Measurements from ENCODE around the gene TFAP2E.

Gene TFAP2E

GRCh38 chr1:35599411-35599810, 26.3 kb downstream of the TFAP2E start:
- no peak for DNase-seq

DNA sequence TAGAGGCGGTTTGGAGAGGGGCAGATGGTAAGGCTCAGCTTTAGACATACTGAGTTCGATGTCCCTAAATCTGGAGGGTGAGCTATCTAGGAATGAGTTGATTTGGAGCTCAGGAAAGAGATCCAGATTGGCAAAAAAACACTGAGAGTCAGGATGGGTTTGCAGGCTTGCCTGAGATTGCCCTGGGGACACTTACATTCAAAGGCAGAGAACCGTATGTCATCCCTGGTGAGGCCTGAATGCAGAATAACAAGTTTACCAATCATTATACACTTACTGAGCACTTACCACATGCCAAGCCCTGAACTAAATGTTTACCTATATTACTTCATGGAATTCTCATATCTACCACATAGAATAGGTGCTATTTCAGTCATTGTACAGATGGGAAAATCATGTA, 27.5 kb downstream of the TFAP2E start:
- no peak for DNase-seq

GRCh38 chr1:35603468-35603867, 30.4 kb downstream of the TFAP2E start:
- DNase-seq, result no peak

GRCh38 chr1:35603941-35604340, 30.8 kb downstream of the TFAP2E start:
- no peak for DNase-seq

GRCh38 chr1:35605071-35605866, 32.2 kb downstream of the TFAP2E start:
- DNase-seq, result no peak

GRCh38 chr1:35605867-35606182, 32.7 kb downstream of the TFAP2E start:
- DNase-seq, result no peak

DNA sequence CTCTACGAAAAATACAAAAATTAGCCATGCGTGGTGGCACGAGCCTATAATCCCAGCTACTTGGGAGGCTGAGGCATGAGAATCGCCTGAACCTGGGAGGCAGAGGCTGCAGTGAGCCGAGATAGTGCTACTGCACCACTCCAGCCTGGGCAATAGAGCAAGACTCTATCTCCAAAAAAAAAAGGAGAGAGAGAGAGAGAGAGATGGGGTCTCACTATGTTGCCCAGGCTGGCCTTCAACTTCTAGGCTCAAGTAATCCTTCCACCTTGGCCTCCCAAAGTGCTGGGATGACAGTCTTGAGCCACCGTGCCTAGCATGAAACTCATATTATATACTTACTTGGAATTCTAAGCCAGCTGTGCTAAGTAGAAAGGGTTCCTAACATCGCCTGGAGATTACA, 38.5 kb downstream of the TFAP2E start:
- DNase-seq, result no peak

GRCh38 chr1:35615440-35615839, 42.3 kb downstream of the TFAP2E start:
- DNase-seq, result no peak

- DNase-seq, result peak; percentile 70
Measured at GRCh38 chr1:35619237-35620121, 46.4 kb downstream of the TFAP2E start.

DNA sequence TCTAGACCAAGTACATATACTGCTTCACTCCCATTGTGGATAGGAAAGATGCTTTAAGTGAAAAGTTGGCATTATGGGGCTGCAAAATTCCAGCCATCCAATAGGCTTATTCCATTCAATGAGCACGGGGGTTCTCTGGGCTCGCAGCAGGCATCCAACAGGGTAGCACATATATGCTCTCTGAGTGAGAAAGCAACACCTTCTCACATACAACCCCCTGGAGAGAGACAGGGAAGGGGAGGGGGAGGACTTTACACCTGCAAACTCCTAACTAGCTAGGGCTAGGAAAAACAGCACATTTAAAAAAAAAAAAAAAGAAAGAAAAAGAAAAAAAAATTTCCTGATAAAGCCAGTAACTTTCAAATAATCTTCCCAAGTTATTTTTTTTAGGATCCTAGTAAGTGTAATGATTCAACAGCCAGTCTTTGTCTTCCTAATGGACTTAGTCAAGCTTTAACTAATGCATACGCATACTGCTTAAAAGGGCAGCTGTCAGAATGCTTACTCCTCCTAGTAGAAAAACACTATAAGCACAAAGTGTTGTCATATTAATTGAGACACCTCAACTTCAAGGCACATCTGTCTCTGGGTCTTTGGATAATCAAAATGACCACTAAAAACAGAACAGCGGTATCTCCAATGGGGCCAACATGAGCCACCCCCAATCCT, 49.5 kb downstream of the TFAP2E start:
- DNase-seq, result no peak

GRCh38 chr1:35623832-35624231, 50.7 kb downstream of the TFAP2E start:
- DNase-seq, result no peak

- no peak for DNase-seq
Measured at GRCh38 chr1:35629051-35629450, 55.9 kb downstream of the TFAP2E start.

DNA sequence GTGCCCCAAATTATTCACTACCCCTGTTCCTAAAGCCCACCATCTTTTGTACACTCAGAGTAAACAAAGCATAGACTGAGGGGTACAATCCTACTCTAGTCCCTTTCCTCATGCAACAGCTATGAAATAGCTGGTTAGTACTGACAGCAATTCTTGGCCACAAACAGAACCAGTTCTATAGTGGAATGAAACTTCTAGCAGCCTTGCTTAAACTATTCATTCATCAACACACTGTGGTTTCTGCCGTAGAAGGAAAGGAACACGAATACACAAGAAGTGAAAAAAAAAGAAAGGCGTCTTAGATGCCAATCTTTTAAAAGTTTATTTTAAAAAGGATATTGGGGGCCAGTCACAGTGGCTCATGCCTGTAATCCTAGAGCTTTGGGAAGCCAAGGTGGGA, 58.3 kb downstream of the TFAP2E start:
- no peak for DNase-seq

DNA sequence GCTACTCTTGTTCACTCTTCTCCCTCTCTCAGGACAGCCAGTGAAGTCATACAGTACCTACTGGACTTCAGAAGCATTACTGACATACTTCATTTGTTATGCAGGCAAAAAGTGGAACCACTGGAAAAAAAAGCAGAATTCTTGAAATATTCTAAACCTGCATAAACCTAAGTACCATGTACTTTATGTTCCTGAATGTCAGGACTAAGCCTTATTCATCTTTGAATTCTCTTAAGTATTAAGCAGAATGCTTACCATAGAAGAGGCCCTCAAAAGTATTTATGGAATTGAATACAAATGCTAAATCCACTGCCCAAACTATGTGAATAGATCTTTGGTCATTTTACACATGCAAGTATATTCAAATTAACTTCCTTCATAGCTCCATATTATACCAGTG, 60.4 kb downstream of the TFAP2E start:
- DNase-seq, result no peak

DNA sequence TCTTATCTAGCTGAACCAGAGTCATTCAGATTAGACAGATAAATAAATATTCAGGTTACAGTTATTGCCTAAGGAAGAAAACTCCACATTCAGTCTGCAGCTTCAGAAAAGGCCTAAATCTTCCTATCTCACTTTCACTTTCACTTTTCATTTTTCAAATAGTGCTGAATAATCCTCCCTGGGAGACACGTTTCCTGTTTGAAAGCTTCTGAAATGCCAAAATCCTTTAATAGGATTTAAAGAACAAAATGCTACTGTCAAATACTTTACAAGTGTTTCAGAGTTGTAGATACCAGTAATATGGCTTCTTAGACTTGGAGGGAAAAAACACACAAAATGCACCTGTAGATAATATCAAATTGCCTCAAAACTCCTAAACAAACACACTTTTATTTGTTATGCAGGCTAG, 64.3 kb downstream of the TFAP2E start:
- peak; percentile 68 for DNase-seq

GRCh38 chr1:35640380-35641232, 67.5 kb downstream of the TFAP2E start:
- no peak for DNase-seq

GRCh38 chr1:35641233-35641866, 68.2 kb downstream of the TFAP2E start, which contains the start of gene PSMB2:
TSS of gene PSMB2 (minus strand) at chr1:35641526. CDS start at chr1:35641432, 94 bp downstream.
- DNase-seq, result peak; percentile 96

- DNase-seq, result peak; percentile 43
Measured at GRCh38 chr1:35642471-35642955, 69.4 kb downstream of the TFAP2E start.

- DNase-seq, result no peak
Measured at GRCh38 chr1:35644204-35644603, 71.1 kb downstream of the TFAP2E start.
